GM20000 (cell line): Measurements from ENCODE around the gene PLA2G3.

Experiments used
- DNase-seq: peaks from one replicate; pipeline ENCODE4 v3.0.0; 2012; ENCODE audit warnings: low spot score
- CTCF ChIP-seq: IDR thresholded peaks from 2 replicates; pipeline ENCODE4 v1.5.1; 2012; ENCODE audit warnings: mild to moderate bottlenecking, control low read depth; ENCODE audit errors: extremely low read depth, missing control alignments

PLA2G3 gene

GRCh38 chr22:31130873-31131272 lies 9.4 kb downstream of the PLA2G3 start:
- DNase-seq: no peak

DNA sequence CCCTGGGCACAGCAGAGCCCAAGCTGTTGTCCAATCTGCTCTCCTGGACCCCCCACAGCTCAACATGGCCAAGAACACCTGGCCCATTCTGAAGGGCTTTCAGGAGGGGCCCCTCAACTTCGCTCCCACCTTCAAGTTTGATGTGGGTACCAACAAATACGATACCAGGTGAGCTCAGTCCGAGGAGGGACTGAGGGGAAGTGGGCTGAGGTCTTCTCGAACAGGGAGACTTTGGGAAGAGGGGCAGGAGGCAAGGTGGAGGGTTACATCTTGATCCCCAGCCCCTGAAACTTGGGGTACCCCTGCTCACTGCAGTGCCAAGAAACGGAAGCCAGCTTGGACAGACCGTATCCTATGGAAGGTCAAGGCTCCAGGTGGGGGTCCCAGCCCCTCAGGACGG lies 12.2 kb downstream of the PLA2G3 start:
- no peak for TF ChIP-seq CTCF

More at GRCh38 chr22:31130873-31131272, 9.4 kb downstream of the PLA2G3 start:
- no peak for TF ChIP-seq CTCF

GRCh38 chr22:31127181-31127772 lies 13.0 kb downstream of the PLA2G3 start:
- TF ChIP-seq CTCF: no peak
- DNase-seq: no peak

More for the DNA sequence above, 12.2 kb downstream of the PLA2G3 start:
- no peak for DNase-seq

GRCh38 chr22:31126869-31127175 lies 13.5 kb downstream of the PLA2G3 start:
- no peak for TF ChIP-seq CTCF
- DNase-seq: no peak

DNA sequence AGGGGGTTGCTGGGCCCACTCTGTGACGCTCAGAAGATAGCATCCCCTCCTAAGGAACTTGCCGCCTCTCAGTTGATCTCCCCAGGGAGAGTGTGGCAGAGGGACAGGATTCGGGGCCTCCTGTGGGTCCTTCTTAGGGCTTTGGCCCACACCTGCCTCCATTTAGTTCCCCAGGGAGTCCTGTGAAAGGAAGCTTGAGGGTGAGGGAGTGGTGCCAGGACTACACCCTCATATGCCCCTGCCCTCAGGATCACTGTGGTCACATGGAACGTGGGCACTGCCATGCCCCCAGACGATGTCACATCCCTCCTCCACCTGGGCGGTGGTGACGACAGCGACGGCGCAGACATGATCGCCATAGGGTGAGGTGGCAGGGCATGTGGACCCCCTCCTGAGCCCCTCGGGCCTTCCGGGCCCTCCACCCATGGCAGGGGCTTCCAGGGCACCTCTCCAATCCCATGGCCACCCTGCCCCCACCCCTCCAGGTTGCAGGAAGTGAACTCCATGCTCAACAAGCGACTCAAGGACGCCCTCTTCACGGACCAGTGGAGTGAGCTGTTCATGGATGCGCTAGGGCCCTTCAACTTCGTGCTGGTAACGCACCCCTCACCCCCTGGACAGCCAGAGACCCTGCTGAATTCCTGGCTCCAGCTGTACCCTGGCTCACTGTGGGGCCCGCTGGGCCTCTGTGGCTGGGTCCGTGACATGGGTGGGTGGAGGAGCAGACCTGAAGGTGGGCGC lies 14.0 kb downstream of the PLA2G3 start:
- DNase-seq: no peak
- no peak for TF ChIP-seq CTCF

GRCh38 chr22:31125521-31126117 lies 14.7 kb downstream of the PLA2G3 start:
- TF ChIP-seq CTCF: no peak
- no peak for DNase-seq

GRCh38 chr22:31124811-31125465 lies 15.4 kb downstream of the PLA2G3 start:
- no peak for DNase-seq
- TF ChIP-seq CTCF: no peak
